ENCODE data around the gene CACHD1.
A peak's percentile ranks its signal among the peaks of the same experiment; 100 is the strongest.
"Not testable (repeated sequence)": the region's sequence is repeated elsewhere in the genome, so short reads cannot be mapped to it uniquely, and the experiment has no call there.

The CACHD1 gene

GRCh38 chr1:64669098-64669675 lies 199.3 kb downstream of the CACHD1 start:
- no peak for DNase-seq

- peak in 1 of 2 donors; percentile 36 for DNase-seq
Measured at GRCh38 chr1:64675718-64676345, 205.9 kb downstream of the CACHD1 start.

- no peak for DNase-seq
Measured at GRCh38 chr1:64676386-64676785, 206.5 kb downstream of the CACHD1 start.

GRCh38 chr1:64677532-64677931 lies 207.6 kb downstream of the CACHD1 start:
- no peak for DNase-seq

- no peak for DNase-seq
Measured at GRCh38 chr1:64678366-64678765, 208.4 kb downstream of the CACHD1 start.

- no peak for DNase-seq
Measured at GRCh38 chr1:64679177-64679576, 209.2 kb downstream of the CACHD1 start.

- no peak for DNase-seq
Measured at GRCh38 chr1:64680599-64680998, 210.7 kb downstream of the CACHD1 start.

GRCh38 chr1:64681043-64681442 lies 211.1 kb downstream of the CACHD1 start:
- DNase-seq = no peak

GRCh38 chr1:64683419-64683818 lies 213.5 kb downstream of the CACHD1 start:
- no peak for DNase-seq

- DNase-seq = peak; percentile 56 to 92
Measured at GRCh38 chr1:64685217-64685616, 215.3 kb downstream of the CACHD1 start.

GRCh38 chr1:64685765-64686341 lies 215.9 kb downstream of the CACHD1 start:
- DNase-seq = peak; percentile 28 to 54

GRCh38 chr1:64686828-64687724 lies 217.1 kb downstream of the CACHD1 start:
- peak; percentile 34 to 56 for DNase-seq

- peak; percentile 69 to 73 for DNase-seq
Measured at GRCh38 chr1:64687725-64688327, 217.9 kb downstream of the CACHD1 start.

- DNase-seq = no peak
Measured at GRCh38 chr1:64691626-64692025, 221.7 kb downstream of the CACHD1 start.

GRCh38 chr1:64692911-64693310 lies 223.0 kb downstream of the CACHD1 start:
- DNase-seq = no peak

GRCh38 chr1:64693406-64693805 lies 223.5 kb downstream of the CACHD1 start:
- DNase-seq = no peak

- no peak for DNase-seq
Measured at GRCh38 chr1:64696879-64697278, 226.9 kb downstream of the CACHD1 start.

- no peak for DNase-seq
Measured at GRCh38 chr1:64699327-64699726, 229.4 kb downstream of the CACHD1 start.

GRCh38 chr1:64701071-64701470 lies 231.1 kb downstream of the CACHD1 start:
- DNase-seq = no peak

GRCh38 chr1:64701886-64702285 lies 232.0 kb downstream of the CACHD1 start:
- no peak for DNase-seq

GRCh38 chr1:64702670-64703069 lies 232.7 kb downstream of the CACHD1 start:
- not testable (repeated sequence) for DNase-seq

GRCh38 chr1:64703600-64703999 lies 233.7 kb downstream of the CACHD1 start:
- DNase-seq = no peak

- DNase-seq = no peak
Measured at GRCh38 chr1:64705591-64705990, 235.7 kb downstream of the CACHD1 start.

Data from inflammatory macrophage treated with lipopolysaccharide for 1 hour (primary cell).